Measurements from ENCODE around the gene FAM193B.

Gene FAM193B

GRCh38 chr5:177470759-177471536 is 83.4 kb downstream of the FAM193B start:
- DNase-seq (ENCODE audit: low spot score) = peak; percentile 41
